Measurements from ENCODE around the gene PSMG4.

PSMG4 gene

GRCh38 chr6:3213334-3213695 is 45.4 kb upstream of the PSMG4 start (continued):
- no peak for TF ChIP-seq ZNF114 (tag by site-specific recombination; IDR thresholded peaks at IDR 0.05)
- TF ChIP-seq ZNF280D (tag by site-specific recombination; IDR thresholded peaks at IDR 0.05), result no peak
- no peak for TF ChIP-seq ZNF433 (tag by site-specific recombination; IDR thresholded peaks at IDR 0.05; ENCODE audit: low read depth)

- ChIA-PET POLR2A (interaction anchor here (0.7 kb wide), 1 partner anchor 449 kb away, joined by 3 read pairs; no protein-coding TSS in a partner anchor), CTCF (interaction anchor here (0.7 to 1.4 kb wide), 2 partner anchors 9 to 190 kb away, joined by 3 to 4 read pairs; no protein-coding TSS in a partner anchor)
- Histone ChIP-seq H3K4me1 (ENCODE audit: control insufficient read depth, insufficient read depth, low read length) (no peaks in the 10 kb centered on the region), H3K36me3 (ENCODE audit: control insufficient read depth in 2 of 2, insufficient read depth in 1 of 2, low read length in 2 of 2) (no peaks in the 10 kb centered on the region), H3K4me3 (ENCODE audit: low read depth, low read length) (no peak overlapping the region), H3K27ac (ENCODE audit: extremely low read depth, low read depth, low read length) (no peak overlapping the region), H3K9me3 (ENCODE audit: control insufficient read depth, insufficient read depth, low read depth, low read length) (no peaks in the 10 kb centered on the region)
- TF ChIP-seq ZNF76 (tag by site-specific recombination; IDR thresholded peaks at IDR 0.05; ENCODE audit: borderline replicate concordance, low read depth), result no peak
Measured at GRCh38 chr6:3214898-3215297, 43.8 kb upstream of the PSMG4 start.

DNA sequence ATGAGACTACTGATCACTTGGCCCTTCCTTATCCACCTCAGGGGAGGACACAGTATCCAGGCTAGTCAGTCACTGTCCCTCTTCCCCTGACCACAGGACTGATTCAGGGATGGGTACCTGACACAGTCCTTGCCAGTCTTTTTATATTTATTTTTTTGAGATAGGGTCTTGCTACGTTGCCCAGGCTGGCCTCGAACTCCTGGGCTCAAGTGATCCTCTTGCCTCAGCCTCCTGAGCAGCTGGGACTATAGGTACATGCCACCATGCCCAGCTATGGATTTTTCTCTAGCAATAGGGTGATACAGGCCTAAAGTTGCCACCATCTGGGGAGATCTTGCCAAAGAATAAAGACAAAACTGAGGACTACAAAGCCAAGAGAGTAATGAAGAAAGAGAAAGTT is 41.5 kb upstream of the PSMG4 start:
- TF ChIP-seq ZNF121 (tag by site-specific recombination; IDR thresholded peaks at IDR 0.05), result 0 out of 2 replicates have a peak, but pooled peaks have one; percentile 54
- TF ChIP-seq, protein P1, sequence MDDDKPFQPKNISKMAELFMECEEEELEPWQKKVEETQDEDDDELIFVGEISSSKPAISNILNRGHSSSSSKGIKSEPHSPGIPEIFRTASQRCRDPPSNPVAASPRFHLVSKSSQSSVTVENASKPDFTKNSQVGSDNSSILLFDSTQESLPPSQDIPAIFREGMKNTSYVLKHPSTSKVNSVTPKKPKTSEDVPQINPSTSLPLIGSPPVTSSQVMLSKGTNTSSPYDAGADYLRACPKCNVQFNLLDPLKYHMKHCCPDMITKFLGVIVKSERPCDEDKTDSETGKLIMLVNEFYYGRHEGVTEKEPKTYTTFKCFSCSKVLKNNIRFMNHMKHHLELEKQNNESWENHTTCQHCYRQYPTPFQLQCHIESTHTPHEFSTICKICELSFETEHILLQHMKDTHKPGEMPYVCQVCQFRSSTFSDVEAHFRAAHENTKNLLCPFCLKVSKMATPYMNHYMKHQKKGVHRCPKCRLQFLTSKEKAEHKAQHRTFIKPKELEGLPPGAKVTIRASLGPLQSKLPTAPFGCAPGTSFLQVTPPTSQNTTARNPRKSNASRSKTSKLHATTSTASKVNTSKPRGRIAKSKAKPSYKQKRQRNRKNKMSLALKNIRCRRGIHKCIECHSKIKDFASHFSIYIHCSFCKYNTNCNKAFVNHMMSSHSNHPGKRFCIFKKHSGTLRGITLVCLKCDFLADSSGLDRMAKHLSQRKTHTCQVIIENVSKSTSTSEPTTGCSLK (tag by site-specific recombination; IDR thresholded peaks at IDR 0.05), result no peak
- Histone ChIP-seq H3K4me3 (ENCODE audit: low read depth, low read length) (no peak overlapping the region), H3K36me3 (ENCODE audit: control insufficient read depth in 2 of 2, insufficient read depth in 1 of 2, low read length in 2 of 2) (no peaks in the 10 kb centered on the region), H3K9me3 (ENCODE audit: control insufficient read depth, insufficient read depth, low read depth, low read length) (no peaks in the 10 kb centered on the region), H3K27ac (ENCODE audit: extremely low read depth, low read depth, low read length) (no peak overlapping the region), H3K4me1 (ENCODE audit: control insufficient read depth, insufficient read depth, low read length) (no peaks in the 10 kb centered on the region)
- ChIA-PET CTCF (interaction anchor here (0.7 to 1.4 kb wide), 2 partner anchors 30 to 55 kb away, joined by 4 to 5 read pairs; no protein-coding TSS in a partner anchor), POLR2A (interaction anchor here (1.2 kb wide), 1 partner anchor 9 kb away, joined by 5 read pairs; no protein-coding TSS in a partner anchor)

- H3K27ac ChIP-seq (ENCODE audit: extremely low read depth, low read depth, low read length), result no peak overlapping the region
- H3K36me3 ChIP-seq (ENCODE audit: control insufficient read depth in 2 of 2, insufficient read depth in 1 of 2, low read length in 2 of 2), result peaks cover 0 to 3% of the 10 kb centered on the region in 2 experiments; a peak in 1 of 3 replicates
- H3K9me3 ChIP-seq (ENCODE audit: control insufficient read depth, insufficient read depth, low read depth, low read length), result no peaks in the 10 kb centered on the region
- no peak for TF ChIP-seq ZBTB8A (tag by site-specific recombination; IDR thresholded peaks at IDR 0.05)
- no peak for TF ChIP-seq ZNF223 (tag by site-specific recombination; IDR thresholded peaks at IDR 0.05)
- no peak for TF ChIP-seq ZNF776 (tag by site-specific recombination; IDR thresholded peaks at IDR 0.05; ENCODE audit: borderline replicate concordance)
- no peak for TF ChIP-seq ZFP41 (tag by site-specific recombination; IDR thresholded peaks at IDR 0.05; ENCODE audit: borderline replicate concordance)
- no peak for TF ChIP-seq ZNF544 (tag by site-specific recombination; IDR thresholded peaks at IDR 0.05)
- no peak for TF ChIP-seq OSR2 (tag by site-specific recombination; IDR thresholded peaks at IDR 0.05)
- H3K4me1 ChIP-seq (ENCODE audit: control insufficient read depth, insufficient read depth, low read length), result no peaks in the 10 kb centered on the region
- ChIA-PET POLR2A (interaction anchor here (1.2 kb wide), 1 partner anchor 8 kb away, joined by 5 read pairs; no protein-coding TSS in a partner anchor), CTCF (interaction anchor here (0.6 to 1.4 kb wide), 3 partner anchors 41 to 56 kb away, joined by 3 to 5 read pairs (median 4); no protein-coding TSS in a partner anchor)
- no peak overlapping the region for H3K4me3 ChIP-seq (ENCODE audit: low read depth, low read length)
Measured at GRCh38 chr6:3218266-3218665, 40.5 kb upstream of the PSMG4 start.

Data from HEK293 (cell line).